Measurements from ENCODE around the gene TLK1.

- TF ChIP-seq, protein P1, sequence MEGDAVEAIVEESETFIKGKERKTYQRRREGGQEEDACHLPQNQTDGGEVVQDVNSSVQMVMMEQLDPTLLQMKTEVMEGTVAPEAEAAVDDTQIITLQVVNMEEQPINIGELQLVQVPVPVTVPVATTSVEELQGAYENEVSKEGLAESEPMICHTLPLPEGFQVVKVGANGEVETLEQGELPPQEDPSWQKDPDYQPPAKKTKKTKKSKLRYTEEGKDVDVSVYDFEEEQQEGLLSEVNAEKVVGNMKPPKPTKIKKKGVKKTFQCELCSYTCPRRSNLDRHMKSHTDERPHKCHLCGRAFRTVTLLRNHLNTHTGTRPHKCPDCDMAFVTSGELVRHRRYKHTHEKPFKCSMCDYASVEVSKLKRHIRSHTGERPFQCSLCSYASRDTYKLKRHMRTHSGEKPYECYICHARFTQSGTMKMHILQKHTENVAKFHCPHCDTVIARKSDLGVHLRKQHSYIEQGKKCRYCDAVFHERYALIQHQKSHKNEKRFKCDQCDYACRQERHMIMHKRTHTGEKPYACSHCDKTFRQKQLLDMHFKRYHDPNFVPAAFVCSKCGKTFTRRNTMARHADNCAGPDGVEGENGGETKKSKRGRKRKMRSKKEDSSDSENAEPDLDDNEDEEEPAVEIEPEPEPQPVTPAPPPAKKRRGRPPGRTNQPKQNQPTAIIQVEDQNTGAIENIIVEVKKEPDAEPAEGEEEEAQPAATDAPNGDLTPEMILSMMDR (conservative IDR thresholded peaks at IDR 0.05) = no peak
- TF ChIP-seq ZFX (IDR thresholded peaks at IDR 0.05) = no peak
These were observed 218.1 kb downstream of the TLK1 start for GRCh38 chr2:170942615-170943014.

Measured in C4-2B (cell line).